SK-N-SH (cell line): ENCODE measurements around the gene CENPP. TPM values are rescaled to one million over a fixed set of nuclear protein-coding genes. Genes with fewer than 3 reads are reported as not detected.

Experiments used
- CTCF ChIA-PET: fragments of 300-600, 350-600 bp; formaldehyde crosslinking; extraction: SDS; loops from one replicate; lab custom pipeline; 2021; lab: Yijun Ruan, JAX
- POLR2A ChIA-PET: fragments of 350-600 bp; sonication (Branson Sonifier 250); formaldehyde crosslinking; extraction: SDS; loops from one replicate; lab custom pipeline; 2020; ENCODE audit warnings: antibody characterized with exemption, inconsistent platforms; lab: Yijun Ruan, JAX
- DNase-seq: peaks from one replicate; pipeline ENCODE4 v3.0.0; 2012
- H2AFZ ChIP-seq: fragments of 200-600 bp; sonication (generic); 2 replicates; pipeline ENCODE4 v1.8.1; 2016; ENCODE audit warnings: antibody characterized with exemption, mild to moderate bottlenecking, low read depth
- H3F3A ChIP-seq: fragments of 200-600 bp; sonication (generic); replicated peaks from 2 replicates; pipeline ENCODE3; 2016; ENCODE audit warnings: antibody characterized with exemption, mild to moderate bottlenecking; ENCODE audit not compliant: insufficient read depth
- H3K27ac ChIP-seq, 2 experiments: fragments of 200-500 bp in 1 of 2; fragments of 200-600 bp in 1 of 2; sonication (Bioruptor generic) in 1 of 2; sonication (generic), shearing (Covaris generic) in 1 of 2; 2 replicates each; pipeline versions ENCODE4 v1.5.1 to v1.6.1; 2014 to 2016; ENCODE audit warnings: low read depth in 2 of 2, inconsistent platforms in 1 of 2, low read length in 1 of 2, mild to moderate bottlenecking in 1 of 2, mixed read lengths in 1 of 2
- H3K27me3 ChIP-seq: fragments of 200-600 bp; sonication (generic), shearing (Covaris generic); 2 replicates; pipeline ENCODE4 v1.6.1; 2016; ENCODE audit warnings: mixed run types; ENCODE audit not compliant: insufficient read depth
- H3K36me3 ChIP-seq, 2 experiments: fragments of 200-500 bp in 1 of 2; fragments of 200-600 bp in 1 of 2; sonication (Bioruptor generic) in 1 of 2; sonication (generic) in 1 of 2; replicated peaks in 1 of 2; 2 replicates each; pipeline versions ENCODE3 to v1.5.1; 2014 to 2016; ENCODE audit warnings: low read length in 1 of 2, mild to moderate bottlenecking in 1 of 2; ENCODE audit not compliant: insufficient read depth in 2 of 2, control insufficient read depth in 1 of 2
- H3K4me1 ChIP-seq, 2 experiments: fragments of 200-500 bp in 1 of 2; fragments of 200-600 bp in 1 of 2; sonication (Bioruptor generic) in 1 of 2; sonication (generic), shearing (Covaris generic) in 1 of 2; 2 replicates each; pipeline versions ENCODE4 v1.5.1 to v1.6.1; 2014 to 2016; ENCODE audit warnings: low read depth in 1 of 2, low read length in 1 of 2, mixed run types in 1 of 2; ENCODE audit not compliant: insufficient read depth in 2 of 2, control insufficient read depth in 1 of 2
- H3K4me2 ChIP-seq: fragments of 200-600 bp; sonication (generic), shearing (Covaris generic); 2 replicates; pipeline ENCODE4 v1.6.1; 2017; ENCODE audit warnings: mixed run types
- H3K4me3 ChIP-seq, 2 experiments: fragments of 200-500 bp in 1 of 2; fragments of 200-600 bp in 1 of 2; sonication (Bioruptor generic) in 1 of 2; sonication (generic), shearing (Covaris generic) in 1 of 2; 2 replicates each; pipeline versions ENCODE4 v1.5.1 to v1.8.1; 2014 to 2016; ENCODE audit warnings: low read depth in 2 of 2, inconsistent platforms in 1 of 2, low read length in 1 of 2, mild to moderate bottlenecking in 1 of 2, mixed read lengths in 1 of 2, moderate library complexity in 1 of 2
- H3K79me2 ChIP-seq: fragments of 200-600 bp; sonication (generic); 2 replicates; pipeline ENCODE4 v1.8.1; 2017; ENCODE audit warnings: mild to moderate bottlenecking; ENCODE audit not compliant: insufficient read depth
- H3K9ac ChIP-seq: fragments of 200-600 bp; sonication (generic); 2 replicates; pipeline ENCODE4 v1.6.1; 2017; ENCODE audit warnings: mixed run types
- H3K9me2 ChIP-seq: fragments of 200-600 bp; sonication (generic); 2 replicates; pipeline ENCODE4 v1.6.1; 2017; ENCODE audit warnings: mixed run types
- H3K9me3 ChIP-seq: fragments of 200-600 bp; sonication (generic); 2 replicates; pipeline ENCODE4 v1.6.1; 2017; ENCODE audit warnings: mixed run types, mild to moderate bottlenecking, moderate library complexity
- H4K20me1 ChIP-seq: fragments of 200-600 bp; sonication (generic); 2 replicates; pipeline ENCODE4 v1.6.1; 2017; ENCODE audit warnings: mild to moderate bottlenecking, mixed run types; ENCODE audit not compliant: insufficient read depth
- EZH2phosphoT487 ChIP-seq: fragments of 200-600 bp; sonication (generic); IDR thresholded peaks from 2 replicates; pipeline ENCODE4 v1.6.1; 2017; ENCODE audit warnings: low read depth, mixed run types, mild to moderate bottlenecking, antibody characterized with exemption, moderate library complexity, borderline replicate concordance
- GATA2 ChIP-seq: sonication (generic); formaldehyde crosslinking; IDR thresholded peaks from 2 replicates; pipeline ENCODE4 v1.5.0; 2020; ENCODE audit warnings: mild to moderate bottlenecking, missing genetic modification reagents
- MXI1 ChIP-seq: IDR thresholded peaks from 2 replicates; pipeline ENCODE4 v1.6.1; 2012; ENCODE audit warnings: mild to moderate bottlenecking, low read depth, low read length, improper control_type of control experiment
- SMC3 ChIP-seq: IDR thresholded peaks from 2 replicates; pipeline ENCODE4 v1.6.1; 2012; ENCODE audit warnings: low read depth, low read length, improper control_type of control experiment
- TAF1 ChIP-seq: IDR thresholded peaks from 2 replicates; pipeline ENCODE4 v1.6.1; 2012; ENCODE audit warnings: low read depth, mild to moderate bottlenecking, low read length, moderate library complexity, borderline replicate concordance
- TCF12 ChIP-seq: IDR thresholded peaks from 2 replicates; pipeline ENCODE4 v1.4.0; 2012
- WGBS: methylation state at CpG from one replicate; pipeline ENCODE4 v1.1.6; 2017; ENCODE audit warnings: low lambda C conversion rate; 5-methylcytosine and 5-hydroxymethylcytosine counted together
- polyA plus RNA-seq, 3 experiments: library from polyadenylated mRNA; depleted of rRNA; stranded (reverse); fragments of >200 nt; gene quantifications; 2 replicates each; pipeline ENCODE4 v1.2.3, GENCODE V29; 2012
- TF ChIP-seq, protein P1 (sequence below): fragments of 150-350 bp; IDR thresholded peaks from 2 replicates; pipeline ENCODE4 v1.6.1; 2016; ENCODE audit warnings: mild to moderate bottlenecking, low read depth, low read length
- TF ChIP-seq, protein P2 (sequence below): IDR thresholded peaks from 2 replicates; pipeline ENCODE4 v1.6.1; 2012; ENCODE audit warnings: mild to moderate bottlenecking, low read depth, low read length, moderate library complexity
- TF ChIP-seq, protein P3 (sequence below): fragments of 150-350 bp; IDR thresholded peaks from 2 replicates; pipeline ENCODE4 v1.6.1; 2017; ENCODE audit warnings: antibody characterized with exemption, low read length, low read depth, borderline replicate concordance

The CENPP gene
- polyA plus RNA-seq, 1 of the 3 experiments (the other 2 are of a cell fraction): 1.3 TPM

DNA sequence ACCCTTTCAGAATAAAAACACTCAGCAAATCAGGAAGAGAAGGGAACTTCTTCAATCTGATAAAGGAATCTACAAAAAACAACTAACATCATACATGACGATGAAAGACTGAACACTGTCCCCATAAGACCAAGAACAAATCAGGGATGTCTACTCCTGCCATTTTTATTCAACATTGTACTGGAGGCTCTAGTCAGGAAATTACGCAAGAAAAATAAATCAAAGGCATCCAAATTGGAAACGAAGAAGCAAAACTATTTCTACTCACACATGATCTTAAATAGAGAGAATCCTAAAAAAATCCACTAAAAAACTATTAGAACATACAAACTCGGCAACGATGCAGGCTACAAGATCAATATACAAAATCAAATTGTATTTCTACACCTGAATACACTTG is 301.9 kb downstream of the CENPP start:
- Histone ChIP-seq H3K4me1 (no peaks in the 10 kb centered on the region), H3K79me2 (no peaks in the 10 kb centered on the region; the same call in 1 of the 2 replicates), H3K9ac (no peak overlapping the region), H3K9me3 (no peaks in the 10 kb centered on the region), H3K4me3 (no peak overlapping the region), H3K27me3 (no peaks in the 10 kb centered on the region), H3K9me2 (no peaks in the 10 kb centered on the region), H3F3A (no peaks in the 10 kb centered on the region), H3K27ac (no peak overlapping the region), H4K20me1 (no peaks in the 10 kb centered on the region), H3K4me2 (no peak overlapping the region), H2AFZ (no peak overlapping the region), H3K36me3 (peaks cover 37 to 46% of the 10 kb centered on the region in 2 experiments)
- ChIA-PET POLR2A (no interaction called here), CTCF (no interaction called here)
- 97% methylated on average over 5 of the region's 5 CpGs for WGBS
- TF ChIP-seq, protein P1, sequence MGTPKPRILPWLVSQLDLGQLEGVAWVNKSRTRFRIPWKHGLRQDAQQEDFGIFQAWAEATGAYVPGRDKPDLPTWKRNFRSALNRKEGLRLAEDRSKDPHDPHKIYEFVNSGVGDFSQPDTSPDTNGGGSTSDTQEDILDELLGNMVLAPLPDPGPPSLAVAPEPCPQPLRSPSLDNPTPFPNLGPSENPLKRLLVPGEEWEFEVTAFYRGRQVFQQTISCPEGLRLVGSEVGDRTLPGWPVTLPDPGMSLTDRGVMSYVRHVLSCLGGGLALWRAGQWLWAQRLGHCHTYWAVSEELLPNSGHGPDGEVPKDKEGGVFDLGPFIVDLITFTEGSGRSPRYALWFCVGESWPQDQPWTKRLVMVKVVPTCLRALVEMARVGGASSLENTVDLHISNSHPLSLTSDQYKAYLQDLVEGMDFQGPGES: no peak
- TF ChIP-seq, protein P2, sequence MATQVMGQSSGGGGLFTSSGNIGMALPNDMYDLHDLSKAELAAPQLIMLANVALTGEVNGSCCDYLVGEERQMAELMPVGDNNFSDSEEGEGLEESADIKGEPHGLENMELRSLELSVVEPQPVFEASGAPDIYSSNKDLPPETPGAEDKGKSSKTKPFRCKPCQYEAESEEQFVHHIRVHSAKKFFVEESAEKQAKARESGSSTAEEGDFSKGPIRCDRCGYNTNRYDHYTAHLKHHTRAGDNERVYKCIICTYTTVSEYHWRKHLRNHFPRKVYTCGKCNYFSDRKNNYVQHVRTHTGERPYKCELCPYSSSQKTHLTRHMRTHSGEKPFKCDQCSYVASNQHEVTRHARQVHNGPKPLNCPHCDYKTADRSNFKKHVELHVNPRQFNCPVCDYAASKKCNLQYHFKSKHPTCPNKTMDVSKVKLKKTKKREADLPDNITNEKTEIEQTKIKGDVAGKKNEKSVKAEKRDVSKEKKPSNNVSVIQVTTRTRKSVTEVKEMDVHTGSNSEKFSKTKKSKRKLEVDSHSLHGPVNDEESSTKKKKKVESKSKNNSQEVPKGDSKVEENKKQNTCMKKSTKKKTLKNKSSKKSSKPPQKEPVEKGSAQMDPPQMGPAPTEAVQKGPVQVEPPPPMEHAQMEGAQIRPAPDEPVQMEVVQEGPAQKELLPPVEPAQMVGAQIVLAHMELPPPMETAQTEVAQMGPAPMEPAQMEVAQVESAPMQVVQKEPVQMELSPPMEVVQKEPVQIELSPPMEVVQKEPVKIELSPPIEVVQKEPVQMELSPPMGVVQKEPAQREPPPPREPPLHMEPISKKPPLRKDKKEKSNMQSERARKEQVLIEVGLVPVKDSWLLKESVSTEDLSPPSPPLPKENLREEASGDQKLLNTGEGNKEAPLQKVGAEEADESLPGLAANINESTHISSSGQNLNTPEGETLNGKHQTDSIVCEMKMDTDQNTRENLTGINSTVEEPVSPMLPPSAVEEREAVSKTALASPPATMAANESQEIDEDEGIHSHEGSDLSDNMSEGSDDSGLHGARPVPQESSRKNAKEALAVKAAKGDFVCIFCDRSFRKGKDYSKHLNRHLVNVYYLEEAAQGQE: no peak
- TF ChIP-seq GATA2 (no peak), MXI1 (no peak)
- no peak for DNase-seq

DNA sequence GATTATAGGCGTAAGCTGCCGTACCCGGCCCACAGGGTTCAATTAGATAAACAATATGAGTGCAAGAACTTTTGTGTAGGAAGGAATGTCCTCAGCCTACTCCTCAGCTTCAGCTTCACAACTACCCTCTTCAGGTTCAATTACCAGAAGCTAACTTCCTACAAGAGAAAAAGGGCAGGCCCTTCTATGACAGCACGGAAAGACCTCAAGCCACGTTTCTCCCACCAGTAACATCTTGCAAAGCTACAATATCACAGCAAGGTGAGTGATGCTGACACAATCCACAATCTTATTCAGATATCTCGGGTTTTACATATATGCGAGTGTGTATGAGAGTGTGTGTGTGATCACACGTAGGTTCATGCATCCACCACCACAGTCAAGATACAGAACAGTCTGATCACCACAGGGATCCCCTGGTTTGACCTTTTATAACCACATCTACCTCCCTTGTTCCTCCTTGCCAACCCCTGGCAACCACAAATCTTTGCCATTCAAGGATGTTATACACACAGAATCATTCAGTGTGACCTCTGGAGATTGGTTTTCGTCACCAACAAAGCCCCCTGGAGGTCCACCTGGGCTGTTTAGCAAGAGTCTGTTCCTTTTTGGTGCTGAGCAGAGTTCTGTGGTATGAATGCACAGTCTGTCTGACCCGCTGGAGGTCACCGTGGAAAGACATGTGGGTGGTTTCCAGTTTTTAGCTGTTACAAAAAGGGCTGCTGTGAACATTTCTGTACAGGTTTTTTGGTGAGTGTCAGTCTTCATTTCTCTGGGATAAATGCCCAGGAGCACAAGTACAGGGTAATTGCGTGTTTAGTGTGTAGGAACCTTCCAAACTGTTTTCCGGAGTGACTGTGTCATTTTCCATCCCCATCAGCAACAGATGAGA is 305.9 kb downstream of the CENPP start:
- no peak overlapping the region for H3K9ac ChIP-seq
- no peak overlapping the region for H3K27ac ChIP-seq
- H3K9me2 ChIP-seq: no peaks in the 10 kb centered on the region
- H4K20me1 ChIP-seq: no peaks in the 10 kb centered on the region
- no peak overlapping the region for H2AFZ ChIP-seq
- ChIA-PET CTCF (interaction anchor here (1.4 to 1.7 kb wide), 2 partner anchors 289 to 303 kb away, joined by 5 to 6 read pairs; no protein-coding TSS in a partner anchor), POLR2A (no interaction called here)
- H3K9me3 ChIP-seq: no peaks in the 10 kb centered on the region
- H3K4me2 ChIP-seq: no peak overlapping the region
- H3K27me3 ChIP-seq: no peaks in the 10 kb centered on the region
- DNase-seq: no peak
- H3K4me1 ChIP-seq: no peaks in the 10 kb centered on the region
- H3K36me3 ChIP-seq: peaks cover 51 to 56% of the 10 kb centered on the region in 2 experiments
- WGBS: 94% methylated on average over 13 of the region's 13 CpGs
- no peak for TF ChIP-seq TCF12
- no peak for TF ChIP-seq SMC3
- TF ChIP-seq TAF1: no peak
- TF ChIP-seq, protein P3, sequence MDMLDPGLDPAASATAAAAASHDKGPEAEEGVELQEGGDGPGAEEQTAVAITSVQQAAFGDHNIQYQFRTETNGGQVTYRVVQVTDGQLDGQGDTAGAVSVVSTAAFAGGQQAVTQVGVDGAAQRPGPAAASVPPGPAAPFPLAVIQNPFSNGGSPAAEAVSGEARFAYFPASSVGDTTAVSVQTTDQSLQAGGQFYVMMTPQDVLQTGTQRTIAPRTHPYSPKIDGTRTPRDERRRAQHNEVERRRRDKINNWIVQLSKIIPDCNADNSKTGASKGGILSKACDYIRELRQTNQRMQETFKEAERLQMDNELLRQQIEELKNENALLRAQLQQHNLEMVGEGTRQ: no peak
- TF ChIP-seq EZH2phosphoT487: no peak
- no peak overlapping the region for H3K4me3 ChIP-seq
- H3F3A ChIP-seq: no peaks in the 10 kb centered on the region
- no peaks in the 10 kb centered on the region; the same call in 1 of the 2 replicates for H3K79me2 ChIP-seq
